GM23248 (cell line): Measurements from ENCODE around the gene OR9A2. TPM values are rescaled to one million over a fixed set of nuclear protein-coding genes. Genes with fewer than 3 reads are reported as not detected.

Source experiments
- DNase-seq: peaks from one replicate; pipeline ENCODE4 v3.0.0-alpha.2; 2015
- H2AFZ ChIP-seq: fragments of 200-600 bp; sonication (generic); 2 replicates; pipeline ENCODE4 v1.6.1; 2016; ENCODE audit warnings: antibody characterized with exemption
- H3F3A ChIP-seq: fragments of 200-600 bp; sonication (generic); 2 replicates; pipeline ENCODE4 v1.6.1; 2016; ENCODE audit warnings: mild to moderate bottlenecking, antibody characterized with exemption, mixed run types; ENCODE audit not compliant: insufficient read depth
- H3K27ac ChIP-seq: fragments of 200-600 bp; sonication (generic); 2 replicates; pipeline ENCODE4 v1.5.1; 2016; ENCODE audit warnings: mild to moderate bottlenecking
- H3K27me3 ChIP-seq: fragments of 200-600 bp; sonication (generic); replicated peaks from 2 replicates; pipeline ENCODE4 v1.6.1; 2016; ENCODE audit warnings: mild to moderate bottlenecking; ENCODE audit not compliant: insufficient read depth
- H3K36me3 ChIP-seq: fragments of 200-600 bp; sonication (generic); 2 replicates; pipeline ENCODE4 v1.6.1; 2016; ENCODE audit warnings: low read depth, mild to moderate bottlenecking
- H3K4me1 ChIP-seq: fragments of 200-600 bp; sonication (generic); 2 replicates; pipeline ENCODE4 v1.6.1; 2016; ENCODE audit warnings: mild to moderate bottlenecking; ENCODE audit not compliant: insufficient read depth
- H3K4me2 ChIP-seq: fragments of 200-600 bp; sonication (generic); one replicate; pipeline ENCODE4 v1.6.1; 2016; ENCODE audit warnings: mild to moderate bottlenecking; ENCODE audit not compliant: unreplicated experiment
- H3K4me3 ChIP-seq: fragments of 200-600 bp; sonication (generic); 2 replicates; pipeline ENCODE4 v1.5.1; 2016; ENCODE audit warnings: mild to moderate bottlenecking
- H3K79me2 ChIP-seq: fragments of 200-600 bp; sonication (generic); 2 replicates; pipeline ENCODE4 v1.6.1; 2016; ENCODE audit warnings: mild to moderate bottlenecking; ENCODE audit not compliant: insufficient read depth
- H3K9ac ChIP-seq: fragments of 200-600 bp; sonication (generic); 2 replicates; pipeline ENCODE4 v1.6.1; 2016; ENCODE audit warnings: mild to moderate bottlenecking
- H3K9me2 ChIP-seq: fragments of 200-600 bp; sonication (generic); 2 replicates; pipeline ENCODE4 v1.6.1; 2016; ENCODE audit warnings: mixed run types, mild to moderate bottlenecking, moderate library complexity; ENCODE audit not compliant: insufficient read depth
- H3K9me3 ChIP-seq: fragments of 200-600 bp; sonication (generic); one replicate; pipeline ENCODE4 v1.6.1; 2017; ENCODE audit warnings: low read depth
- H4K20me1 ChIP-seq: fragments of 200-600 bp; sonication (generic); 2 replicates; pipeline ENCODE4 v1.6.0; 2016; ENCODE audit not compliant: insufficient read depth
- EZH2 ChIP-seq: fragments of 200-600 bp; sonication (generic); IDR thresholded peaks from 2 replicates; pipeline ENCODE4 v1.6.1; 2018; ENCODE audit warnings: antibody characterized with exemption, mild to moderate bottlenecking; ENCODE audit not compliant: insufficient read depth, poor library complexity, severe bottlenecking
- EZH2phosphoT487 ChIP-seq: fragments of 200-600 bp; sonication (generic); IDR thresholded peaks from 2 replicates; pipeline ENCODE4 v1.6.1; 2018; ENCODE audit warnings: antibody characterized with exemption, moderate library complexity, mild to moderate bottlenecking, low read depth; ENCODE audit not compliant: insufficient read depth
- WGBS, 2 experiments: methylation state at CpG; one replicate each; pipeline ENCODE4 v1.1.6; 2015 to 2017; ENCODE audit warnings: low lambda C conversion rate in 2 of 2, low coverage in 1 of 2; ENCODE audit errors: missing lambda C conversion rate in 2 of 2; 5-methylcytosine and 5-hydroxymethylcytosine counted together
- in situ Hi-C: fragments of 300-500 bp; cut with MboI; formaldehyde crosslinking; loops from 2 replicates; pipeline ENCODE4 v1.15.0; 2020
- polyA plus RNA-seq: library from polyadenylated mRNA; unstranded; fragments of >200 nt; fragmentation: Nextera tagmentation; extraction: Ambion mirVana; gene quantifications from 2 replicates; pipeline ENCODE4 v1.2.1, GENCODE V29; 2016
- total RNA-seq: library from RNA; depleted of rRNA; stranded (reverse); fragments of >200 nt; shearing (Covaris generic); gene quantifications from 2 replicates; pipeline ENCODE4 v1.2.3, GENCODE V29; 2014

Gene OR9A2
- total and polyA plus RNA-seq, 2 experiments from 2014 or later, result not detected

DNA sequence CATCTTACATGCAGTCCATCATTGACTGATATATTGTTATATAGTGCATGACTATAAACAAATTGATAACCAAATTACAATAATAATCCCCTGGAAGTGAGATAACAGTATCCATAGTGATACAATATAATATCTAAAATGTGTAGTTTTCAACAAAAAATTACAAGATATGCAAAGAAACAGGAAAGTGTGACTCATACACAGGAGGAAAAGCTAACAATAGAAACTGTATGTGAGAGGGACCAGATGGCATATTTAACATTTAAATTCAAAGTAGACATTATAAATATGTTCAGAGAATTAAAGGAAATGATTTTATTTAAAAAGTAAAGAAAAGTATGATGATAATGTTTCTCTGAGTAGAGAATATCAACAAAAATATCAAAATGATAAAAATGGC is 8.0 kb downstream of the OR9A2 start:
- Histone ChIP-seq H3F3A (peaks cover 15% of the 10 kb centered on the region; the same call in 1 of the 2 replicates), H3K4me2 (no peak overlapping the region), H3K9me2 (no peaks in the 10 kb centered on the region), H3K9ac (no peak overlapping the region), H3K27ac (no peak overlapping the region), H3K4me3 (no peak overlapping the region), H4K20me1 (no peaks in the 10 kb centered on the region), H2AFZ (no peak overlapping the region), H3K9me3 (no peaks in the 10 kb centered on the region), H3K27me3 (no peaks in the 10 kb centered on the region), H3K79me2 (no peaks in the 10 kb centered on the region), H3K4me1 (peaks cover 26% of the 10 kb centered on the region), H3K36me3 (no peaks in the 10 kb centered on the region)
- peak; percentile 22 for DNase-seq
- in situ Hi-C loops, result no loop called here
- no peak for TF ChIP-seq EZH2phosphoT487
- TF ChIP-seq EZH2, result no peak

DNA sequence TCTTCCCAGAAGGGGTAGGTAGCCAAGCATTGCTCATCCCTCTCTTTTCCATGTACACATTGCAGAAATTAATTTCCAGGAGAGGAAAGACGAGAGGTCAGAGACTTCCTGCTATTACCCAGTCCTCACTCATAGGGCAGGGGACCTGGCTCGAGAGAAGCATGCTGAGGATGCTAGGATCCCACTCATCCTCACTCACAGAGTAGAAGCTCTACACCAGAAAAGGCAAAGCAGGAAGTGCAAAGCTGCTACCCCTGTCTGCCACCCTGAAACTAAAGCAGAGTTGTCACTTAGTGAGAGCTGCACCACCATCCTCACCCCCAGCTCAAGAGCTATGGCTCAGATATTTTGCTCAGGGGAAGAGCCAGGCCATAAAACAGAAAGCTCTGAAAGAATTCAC is 9.9 kb downstream of the OR9A2 start:
- WGBS, 2 experiments, result 60 to 74% methylated on average over 2 of the region's 2 CpGs
- in situ Hi-C loops, result no loop called here
- no peaks in the 10 kb centered on the region for H4K20me1 ChIP-seq
- no peak for TF ChIP-seq EZH2phosphoT487
- TF ChIP-seq EZH2, result no peak
- no peaks in the 10 kb centered on the region for H3K9me2 ChIP-seq
- no peak overlapping the region for H2AFZ ChIP-seq
- DNase-seq, result no peak
- no peaks in the 10 kb centered on the region for H3K36me3 ChIP-seq
- no peak overlapping the region for H3K27ac ChIP-seq
- no peak overlapping the region for H3K9ac ChIP-seq
- H3K4me3 ChIP-seq, result no peak overlapping the region
- H3K79me2 ChIP-seq, result no peaks in the 10 kb centered on the region
- no peak overlapping the region for H3K4me2 ChIP-seq
- H3K27me3 ChIP-seq, result no peaks in the 10 kb centered on the region
- H3K9me3 ChIP-seq, result no peaks in the 10 kb centered on the region
- H3K4me1 ChIP-seq, result peaks cover 34% of the 10 kb centered on the region
- H3F3A ChIP-seq, result peaks cover 23% of the 10 kb centered on the region

DNA sequence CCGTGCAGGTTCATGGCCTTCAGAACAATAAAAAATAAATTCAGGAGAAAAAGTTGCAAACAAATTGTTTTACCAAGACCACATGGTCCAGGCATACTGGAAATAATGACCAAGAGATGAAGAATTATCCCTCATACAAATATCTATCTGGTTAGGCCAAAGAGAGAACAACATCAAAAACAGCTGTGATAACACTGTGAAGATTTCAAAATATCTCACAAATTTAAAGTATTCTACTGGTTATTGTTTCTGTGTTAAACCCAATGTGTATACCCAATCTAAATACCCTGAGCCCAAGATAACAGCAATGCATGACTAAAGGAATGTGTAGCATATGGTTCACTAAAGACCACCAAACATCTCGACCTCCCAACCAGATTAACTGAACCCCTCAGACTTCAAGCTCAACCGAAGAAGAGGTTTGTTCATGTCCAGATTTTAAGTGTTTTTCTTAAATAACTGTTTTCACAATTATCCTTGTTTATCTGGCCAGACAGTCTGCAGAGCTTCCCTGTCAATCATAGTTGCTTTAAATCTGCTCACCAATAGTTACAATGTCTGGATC is 10.9 kb downstream of the OR9A2 start:
- Histone ChIP-seq H2AFZ (no peak overlapping the region), H3K9ac (no peak overlapping the region), H4K20me1 (no peaks in the 10 kb centered on the region), H3K4me2 (peak overlapping the region; percentile 5), H3K36me3 (no peaks in the 10 kb centered on the region), H3K4me1 (peaks cover 34% of the 10 kb centered on the region), H3K9me2 (no peaks in the 10 kb centered on the region), H3K27ac (no peak overlapping the region), H3K4me3 (no peak overlapping the region), H3F3A (peaks cover 23% of the 10 kb centered on the region), H3K79me2 (no peaks in the 10 kb centered on the region), H3K9me3 (no peaks in the 10 kb centered on the region), H3K27me3 (no peaks in the 10 kb centered on the region)
- 59 to 62% methylated on average over 3 of the region's 3 CpGs for WGBS, 2 experiments
- DNase-seq, result peak; percentile 48
- in situ Hi-C loops, result no loop called here
- TF ChIP-seq EZH2, result no peak
- TF ChIP-seq EZH2phosphoT487, result no peak

DNA sequence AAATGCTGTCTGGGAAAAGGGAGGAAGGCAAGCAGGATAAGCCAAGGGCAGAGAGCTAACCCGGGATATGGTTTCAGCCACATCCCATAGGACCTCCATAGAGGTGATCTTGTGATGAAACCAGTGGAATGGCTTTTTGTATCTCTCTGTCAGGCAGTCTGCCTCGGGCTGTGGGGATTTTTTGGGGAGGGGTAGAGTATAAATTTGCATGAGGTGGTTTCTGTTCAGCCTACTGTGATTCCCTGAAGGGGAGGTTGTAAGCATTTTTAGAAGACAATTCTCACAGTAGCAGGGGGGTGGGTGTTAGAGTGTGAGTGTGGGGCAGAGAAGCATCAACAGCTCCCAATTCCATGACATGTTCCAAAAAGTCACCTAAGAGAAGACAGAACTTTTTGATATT is 11.8 kb downstream of the OR9A2 start:
- Histone ChIP-seq H3K4me3 (no peak overlapping the region), H3K36me3 (no peaks in the 10 kb centered on the region), H3K4me2 (no peak overlapping the region), H3K27ac (no peak overlapping the region), H3K9me2 (no peaks in the 10 kb centered on the region), H3K27me3 (no peaks in the 10 kb centered on the region), H4K20me1 (no peaks in the 10 kb centered on the region), H2AFZ (no peak overlapping the region), H3K9me3 (no peaks in the 10 kb centered on the region), H3F3A (peaks cover 23% of the 10 kb centered on the region), H3K4me1 (peaks cover 34% of the 10 kb centered on the region), H3K79me2 (no peaks in the 10 kb centered on the region), H3K9ac (no peak overlapping the region)
- TF ChIP-seq EZH2phosphoT487 (no peak), EZH2 (no peak)
- WGBS, 2 experiments, result 42 to 65% methylated on average over 2 of the region's 2 CpGs
- DNase-seq, result no peak
- in situ Hi-C loops, result no loop called here

DNA sequence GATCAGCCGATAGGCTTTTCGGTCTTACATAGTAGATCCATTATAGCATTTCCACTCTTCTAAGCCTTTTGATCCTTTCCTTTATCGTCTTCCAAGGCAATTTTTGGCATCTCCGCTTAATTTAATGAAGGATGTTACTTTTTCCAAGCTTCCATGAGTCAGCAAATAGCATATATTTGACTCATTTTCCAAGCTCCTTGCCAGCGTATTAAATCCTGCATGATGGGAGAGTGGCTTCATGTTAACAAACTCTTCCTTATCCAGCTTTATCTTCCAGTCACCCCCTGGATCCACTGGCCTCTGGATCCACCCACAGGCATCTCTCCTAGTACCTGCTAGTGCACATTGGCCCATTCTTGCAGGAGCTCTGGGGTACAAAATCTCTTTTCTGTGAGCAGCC is 13.0 kb downstream of the OR9A2 start:
- H3K4me2 ChIP-seq, result peak overlapping the region; percentile 72
- 0 out of 2 replicates have a peak overlapping the region, but pooled peaks have one; percentile 13 for H2AFZ ChIP-seq
- H3K27ac ChIP-seq, result peak overlapping the region; percentile 33
- H3K79me2 ChIP-seq, result no peaks in the 10 kb centered on the region
- no peaks in the 10 kb centered on the region for H3K27me3 ChIP-seq
- DNase-seq, result peak; percentile 90
- H3F3A ChIP-seq, result peaks cover 23% of the 10 kb centered on the region
- in situ Hi-C loops, result no loop called here
- no peak for TF ChIP-seq EZH2phosphoT487
- TF ChIP-seq EZH2, result no peak
- H3K9me3 ChIP-seq, result no peaks in the 10 kb centered on the region
- H3K36me3 ChIP-seq, result no peaks in the 10 kb centered on the region
- no peaks in the 10 kb centered on the region for H4K20me1 ChIP-seq
- H3K9ac ChIP-seq, result no peak overlapping the region
- peak overlapping the region; percentile 39 for H3K4me3 ChIP-seq
- 2% methylated on average over 5 of the region's 5 CpGs for WGBS, 2 experiments
- H3K4me1 ChIP-seq, result peaks cover 34% of the 10 kb centered on the region
- no peaks in the 10 kb centered on the region for H3K9me2 ChIP-seq
